GM12878 (cell line): Measurements from ENCODE around the gene GRIN2C. TPM values are rescaled to one million over a fixed set of nuclear protein-coding genes. Genes with fewer than 3 reads are reported as not detected.

Source experiments
- ATAC-seq: fragments of 200-7000 bp; cut with Tn5 transposase; 3 replicates; pipeline ENCODE4 v1.9.1; 2020; ENCODE audit warnings: mild to moderate bottlenecking, moderate library complexity
- BruUV-seq: library from RNA; stranded (reverse); fragments of 400-500 nt; replicated peaks from 2 replicates; lab custom pipeline; 2021; lab: Mats Ljungman, UMichigan
- CTCF ChIA-PET: fragments of 300-600 bp; sonication (Branson Sonifier 250); formaldehyde crosslinking; extraction: SDS; loops from one replicate; lab custom pipeline; 2021; ENCODE audit warnings: inconsistent platforms; lab: Yijun Ruan, JAX
- POLR2A ChIA-PET: fragments of 350-600 bp; formaldehyde crosslinking; extraction: SDS; loops from one replicate; lab custom pipeline; 2021; ENCODE audit warnings: inconsistent platforms; lab: Charles Lee
- RAD21 ChIA-PET: fragments of 300-600 bp; sonication (Branson Sonifier 250); formaldehyde crosslinking; loops from one replicate; lab custom pipeline; 2023; ENCODE audit warnings: antibody characterized with exemption; ENCODE audit not compliant: unreplicated experiment; lab: Charles Lee
- SMC1A ChIA-PET: fragments of 300-600 bp; sonication (Branson Sonifier 250); formaldehyde crosslinking; loops from one replicate; lab custom pipeline; 2023; ENCODE audit not compliant: unreplicated experiment, uncharacterized antibody; lab: Charles Lee
- DNase-seq: peaks from one replicate; pipeline ENCODE4 v3.0.0-alpha.2; 2011; ENCODE audit warnings: low read depth, low spot score
- FAIRE-seq: peaks from 3 replicates; lab custom pipeline; 2011; peaks lifted over from hg19 to GRCh38; lab: Jason Lieb, UNC
- H2AFZ ChIP-seq: 2 replicates; pipeline ENCODE4 v1.6.0; 2011; ENCODE audit warnings: low read depth, low read length, control low read depth; ENCODE audit not compliant: control insufficient read depth
- H3K27ac ChIP-seq: 2 replicates; pipeline ENCODE4 v1.5.1; 2011; ENCODE audit warnings: control low read depth; ENCODE audit not compliant: control insufficient read depth, insufficient read depth
- H3K27me3 ChIP-seq, 2 experiments: replicated peaks in 1 of 2; 2 replicates each; pipeline versions ENCODE4 v1.6.0 to v1.6.1; 2011; ENCODE audit warnings: low read length in 1 of 2; ENCODE audit not compliant: control insufficient read depth in 2 of 2, insufficient read depth in 2 of 2
- H3K36me3 ChIP-seq, 2 experiments: 2 replicates each; pipeline ENCODE4 v1.5.1; 2011; ENCODE audit warnings: low read length in 1 of 2; ENCODE audit not compliant: control insufficient read depth in 2 of 2, insufficient read depth in 2 of 2
- H3K4me1 ChIP-seq: 2 replicates; pipeline ENCODE4 v1.6.1; 2011; ENCODE audit warnings: mild to moderate bottlenecking, low read length, moderate library complexity, mixed read lengths; ENCODE audit not compliant: control insufficient read depth, insufficient read depth
- H3K4me2 ChIP-seq: 2 replicates; pipeline ENCODE4 v1.6.0; 2011; ENCODE audit warnings: control low read depth; ENCODE audit not compliant: control insufficient read depth, insufficient read depth
- H3K4me3 ChIP-seq: fragments of 200-600 bp; sonication (generic); 2 replicates; pipeline ENCODE4 v1.5.1; 2016
- H3K79me2 ChIP-seq: 2 replicates; pipeline ENCODE4 v1.6.0; 2011; ENCODE audit warnings: low read length; ENCODE audit not compliant: control insufficient read depth, insufficient read depth
- H3K9ac ChIP-seq: 2 replicates; pipeline ENCODE4 v1.8.0; 2011; ENCODE audit warnings: low read length, control low read depth, mixed read lengths; ENCODE audit not compliant: control insufficient read depth, insufficient read depth
- H3K9me3 ChIP-seq: replicated peaks from 3 replicates; pipeline ENCODE4 v1.5.1; 2011; ENCODE audit warnings: mild to moderate bottlenecking, low read length; ENCODE audit not compliant: control insufficient read depth, insufficient read depth
- H4K20me1 ChIP-seq: 2 replicates; pipeline ENCODE4 v1.6.0; 2011; ENCODE audit not compliant: control insufficient read depth, insufficient read depth
- CBX5 ChIP-seq: sonication (generic); IDR thresholded peaks from 2 replicates; pipeline ENCODE4 v1.6.1; 2016; ENCODE audit warnings: low read depth, moderate library complexity, mild to moderate bottlenecking, inconsistent platforms
- CREM ChIP-seq: IDR thresholded peaks from 2 replicates; pipeline ENCODE4 v1.6.1; 2014; ENCODE audit warnings: antibody characterized with exemption, low read depth
- EGR1 ChIP-seq, 2 experiments: IDR thresholded peaks; 1 replicate in 1 of 2; 2 replicates in 1 of 2; pipeline ENCODE4 v1.6.1; 2011 to 2012; ENCODE audit warnings: low read depth in 2 of 2, low read length in 2 of 2, borderline replicate concordance in 1 of 2, mild to moderate bottlenecking in 1 of 2, moderate library complexity in 1 of 2
- FOXK2 ChIP-seq: fragments of 450-650 bp; IDR thresholded peaks from 2 replicates; pipeline ENCODE4 v1.6.1; 2017; ENCODE audit warnings: mild to moderate bottlenecking, moderate library complexity
- JUND ChIP-seq: IDR thresholded peaks from 2 replicates; pipeline ENCODE4 v1.6.1; 2012; ENCODE audit warnings: low read depth, mild to moderate bottlenecking, low read length, improper control_type of control experiment, moderate library complexity
- MYC ChIP-seq: IDR thresholded peaks from 2 replicates; pipeline ENCODE4 v1.6.1; 2011; ENCODE audit warnings: mild to moderate bottlenecking, low read length, moderate library complexity, inconsistent platforms; ENCODE audit not compliant: insufficient read depth, insufficient replicate concordance, insufficient read length, severe bottlenecking
- SUPT20H ChIP-seq: IDR thresholded peaks from 2 replicates; pipeline ENCODE4 v1.6.1; 2011; ENCODE audit warnings: low read depth, mild to moderate bottlenecking, low read length, moderate library complexity, borderline replicate concordance; ENCODE audit not compliant: control insufficient read depth
- TBL1XR1 ChIP-seq: IDR thresholded peaks from 2 replicates; pipeline ENCODE4 v1.6.1; 2012; ENCODE audit warnings: low read depth, low read length, improper control_type of control experiment
- USF2 ChIP-seq: IDR thresholded peaks from 2 replicates; pipeline ENCODE4 v1.6.1; 2011; ENCODE audit warnings: low read depth, low read length, improper control_type of control experiment, borderline replicate concordance
- ZNF592 ChIP-seq: fragments of 450-650 bp; IDR thresholded peaks from 2 replicates; pipeline ENCODE4 v1.6.1; 2017; ENCODE audit warnings: mild to moderate bottlenecking, moderate library complexity
- ZNF622 ChIP-seq: fragments of 450-650 bp; IDR thresholded peaks from 2 replicates; pipeline ENCODE4 v1.6.1; 2017; ENCODE audit warnings: mild to moderate bottlenecking, inconsistent platforms
- WGBS: methylation state at CpG from one replicate; pipeline ENCODE4 v1.1.6; 2016; ENCODE audit warnings: low lambda C conversion rate; ENCODE audit not compliant: insufficient replicate concordance, insufficient coverage; ENCODE audit errors: missing lambda C conversion rate; 5-methylcytosine and 5-hydroxymethylcytosine counted together
- in situ Hi-C: fragments of 300-500 bp; cut with MboI; formaldehyde crosslinking; loops from 9 replicates; pipeline ENCODE4 v1.14.3; 2018; ENCODE audit warnings: mixed read lengths
- intact Hi-C: fragments of 100-400 bp; cut with micrococcal nuclease; formaldehyde crosslinking; loops from one replicate; pipeline ENCODE4 v1.14.2; 2022; ENCODE audit not compliant: unreplicated experiment
- polyA plus RNA-seq, 11 experiments: library from polyadenylated mRNA; depleted of rRNA in 4 of 11; unstranded in 6 of 11; stranded (reverse) in 5 of 11; fragments of >200 nt; fragmentation: Nextera tagmentation in 4 of 11; fragmentation: Illumina TruSeq in 1 of 11; extraction: Ambion mirVana in 4 of 11; extraction: Trizol in 1 of 11; gene quantifications; 1 replicate in 1 of 11; 2 replicates in 10 of 11; pipeline versions ENCODE4 v1.2.1 to v1.2.3, GENCODE V29; 2011 to 2016; ENCODE audit warnings: inconsistent platforms in 2 of 11, missing spikeins in 2 of 11, low read depth in 1 of 11
- total RNA-seq, 4 experiments: library from RNA; depleted of rRNA in 3 of 4; stranded (reverse); fragments of >200 nt in 3 of 4; fragmentation: Illumina TruSeq in 1 of 4; extraction: Trizol in 1 of 4; gene quantifications; 2 replicates each; pipeline versions ENCODE4 v1.2.1 to v1.2.3, GENCODE V29; 2013 to 2021

The GRIN2C gene
- total and polyA plus RNA-seq, 10 of the 15 experiments (the other 5 are each of a cell fraction or from before 2014, with no cell fraction given): 0.01 to 0.20 (median 0.11) TPM; not detected in 2

- H3K9ac ChIP-seq: no peak overlapping the region
- in situ Hi-C loops (no loop called here), intact Hi-C loops (no loop called here)
- H3K9me3 ChIP-seq: no peaks in the 10 kb centered on the region
- no peaks in the 10 kb centered on the region for H3K27me3 ChIP-seq
- H3K27ac ChIP-seq: no peak overlapping the region
- no peak overlapping the region for H2AFZ ChIP-seq
- no peaks in the 10 kb centered on the region for H3K4me1 ChIP-seq
- RAD21 ChIA-PET: no interaction called here
- DNase-seq: no peak
- peaks cover under 1% of the 10 kb centered on the region for H4K20me1 ChIP-seq
- POLR2A ChIA-PET: no interaction called here
- no peak overlapping the region for H3K4me2 ChIP-seq
- BruUV-seq: no TSS peak
- TF ChIP-seq ZNF592: no peak
- TF ChIP-seq JUND: no peak
- TF ChIP-seq CBX5: no peak
- TF ChIP-seq CREM: no peak
- TF ChIP-seq ZNF622: no peak
- no peak for TF ChIP-seq TBL1XR1
- no peak for TF ChIP-seq USF2
- TF ChIP-seq EGR1 (IDR thresholded peaks at IDR 0.05; ENCODE audit: borderline replicate concordance in 1 of 2, low read depth in 2 of 2, low read length in 2 of 2): no peak
- no peak for TF ChIP-seq MYC
- no peak for TF ChIP-seq SUPT20H
- TF ChIP-seq FOXK2: no peak
- FAIRE-seq: no peak
- no peak overlapping the region for H3K4me3 ChIP-seq
- SMC1A ChIA-PET: no interaction called here
- CTCF ChIA-PET: no interaction called here
- H3K36me3 ChIP-seq: peaks cover 4 to 6% of the 10 kb centered on the region in 2 experiments; a peak in 3 of 4 replicates
- WGBS: 77% methylated on average over 4 of the region's 4 CpGs
- no peaks in the 10 kb centered on the region for H3K79me2 ChIP-seq
- ATAC-seq: no peak
These were observed 63.5 kb downstream of the GRIN2C start for GRCh38 chr17:74796211-74796610.
